Spleen (tissue), 11 donors: Measurements from ENCODE around the gene PTAFR. TPM values are rescaled to one million over a fixed set of nuclear protein-coding genes. Genes with fewer than 3 reads are reported as not detected.

Source experiments
- DNase-seq: peaks from one replicate; pipeline ENCODE4 v3.0.0-alpha.2; 2020
- H3K27ac ChIP-seq, 8 donors: fragments of 200-600 bp; sonication (generic) in 7 of 8; 1 replicate in 4 of 8; 2 replicates in 4 of 8; pipeline versions ENCODE4 v1.5.0 to v1.8.0; 2016 to 2021; ENCODE audit warnings: inconsistent platforms in 4 of 8, mild to moderate bottlenecking in 4 of 8, moderate library complexity in 1 of 8
- H3K27me3 ChIP-seq, 7 donors: fragments of 200-600 bp; sonication (generic) in 6 of 7; replicated peaks in 1 of 7; 1 replicate in 4 of 7; 2 replicates in 3 of 7; pipeline versions ENCODE4 v1.5.0 to v1.8.0; 2016 to 2021; ENCODE audit warnings: inconsistent platforms in 3 of 7, mild to moderate bottlenecking in 1 of 7
- H3K36me3 ChIP-seq, 6 donors: fragments of 200-600 bp; sonication (generic) in 5 of 6; 1 replicate in 4 of 6; 2 replicates in 2 of 6; pipeline versions ENCODE4 v1.5.0 to v1.8.0; 2016 to 2021; ENCODE audit warnings: inconsistent platforms in 2 of 6
- H3K4me1 ChIP-seq, 6 donors: fragments of 200-600 bp; sonication (generic) in 5 of 6; 1 replicate in 3 of 6; 2 replicates in 3 of 6; pipeline versions ENCODE4 v1.5.0 to v1.8.0; 2016 to 2021; ENCODE audit warnings: inconsistent platforms in 3 of 6
- H3K4me3 ChIP-seq, 8 donors: fragments of 200-600 bp; sonication (generic) in 7 of 8; 1 replicate in 4 of 8; 2 replicates in 4 of 8; pipeline versions ENCODE4 v1.5.0 to v1.8.0; 2016 to 2021; ENCODE audit warnings: inconsistent platforms in 4 of 8, mild to moderate bottlenecking in 4 of 8, moderate library complexity in 2 of 8
- H3K9me3 ChIP-seq, 8 donors: fragments of 200-600 bp; sonication (generic) in 7 of 8; 1 replicate in 4 of 8; 2 replicates in 4 of 8; pipeline versions ENCODE4 v1.5.0 to v1.8.0; 2016 to 2021; ENCODE audit warnings: inconsistent platforms in 4 of 8
- POLR2A ChIP-seq, 3 donors: fragments of 450-650 bp; IDR thresholded peaks; one replicate each; pipeline ENCODE4 v1.5.1; 2017; ENCODE audit warnings: antibody characterized with exemption in 3 of 3, mild to moderate bottlenecking in 1 of 3
- POLR2AphosphoS5 ChIP-seq, 3 donors: sonication (generic); formaldehyde crosslinking; IDR thresholded peaks; one replicate each; pipeline ENCODE4 v1.5.1; 2017; ENCODE audit warnings: antibody characterized with exemption in 3 of 3
- WGBS, 5 donors: extraction: QIAGEN DNeasy Blood & Tissue Kit in 3 of 5; methylation state at CpG; one replicate each; pipeline versions ENCODE4 v1.1.5 to v1.1.7; 2013 to 2018; 5-methylcytosine and 5-hydroxymethylcytosine counted together
- intact Hi-C: fragments of 100-400 bp; cut with DNase I; formaldehyde crosslinking; loops from one replicate; pipeline ENCODE4 v1.15.0; 2023; ENCODE audit warnings: low total_unique reads
- polyA plus RNA-seq, 3 donors: library from polyadenylated mRNA; stranded (reverse); fragments of 200-250 nt; gene quantifications; one replicate each; pipeline ENCODE4 v1.2.1, GENCODE V29; 2013
- total RNA-seq, 7 donors: library from RNA; depleted of rRNA in 3 of 7; stranded (reverse); fragments of >200 nt in 3 of 7; fragmentation: NEBNext Ultra II Directional in 4 of 7; extraction: Animal tissue kit (Norgen Biotek cat#: 25700) in 4 of 7; gene quantifications; one replicate each; pipeline versions ENCODE4 v1.1.0 to v1.2.1, GENCODE V29; 2016 to 2021
- TF ChIP-seq, protein P1 (sequence below), 11 experiments: fragments of 200-600 bp in 7 of 11; fragments of 450-650 bp in 4 of 11; sonication (generic) in 4 of 11; IDR thresholded peaks in 8 of 11; conservative IDR thresholded peaks in 3 of 11; 1 replicate in 7 of 11; 2 replicates in 4 of 11; pipeline versions ENCODE4 v1.4.0 to v1.8.0; 2016 to 2021; ENCODE audit warnings: antibody characterized with exemption in 11 of 11, inconsistent platforms in 4 of 11, mild to moderate bottlenecking in 1 of 11
- donor health status: healthy with polysubstance abuse.
- donor health status: DM: no; HTN: no; CAD: no; lungs with moderate emphysema.
- donor health status: DM: no; HTN: no; CAD: no.
- donor health status: Bipolar disorder and iron deficiency.
- donor health status: healthy.
- donor health status: DM: no; HTN: no; CAD: no.
- donor health status: DM: yes; HTN: yes; CAD: no.

Gene PTAFR
- total and polyA plus RNA-seq, 10 donors, result 5.0 to 32.2 (median 24.0) TPM

- Histone ChIP-seq H3K9me3 (no peaks in the 10 kb centered on the region), H3K27me3 (no peaks in the 10 kb centered on the region), H3K36me3 (peaks cover 0 to 48% (median 9%) of the 10 kb centered on the region in 6 donors), H3K4me1 (peaks cover 6 to 44% (median 29%) of the 10 kb centered on the region in 6 donors), H3K27ac (no peak overlapping the region), H3K4me3 (no peak overlapping the region)
- 94 to 97% (median 95%) methylated on average over 23 of the region's 23 CpGs for WGBS, 5 donors
- intact Hi-C loops, result no loop called here
- TF ChIP-seq POLR2A (IDR thresholded peaks at IDR 0.05) (no peak), POLR2AphosphoS5 (IDR thresholded peaks at IDR 0.05) (peak in 1 of 3 donors; percentile 56)
- TF ChIP-seq, protein P1, sequence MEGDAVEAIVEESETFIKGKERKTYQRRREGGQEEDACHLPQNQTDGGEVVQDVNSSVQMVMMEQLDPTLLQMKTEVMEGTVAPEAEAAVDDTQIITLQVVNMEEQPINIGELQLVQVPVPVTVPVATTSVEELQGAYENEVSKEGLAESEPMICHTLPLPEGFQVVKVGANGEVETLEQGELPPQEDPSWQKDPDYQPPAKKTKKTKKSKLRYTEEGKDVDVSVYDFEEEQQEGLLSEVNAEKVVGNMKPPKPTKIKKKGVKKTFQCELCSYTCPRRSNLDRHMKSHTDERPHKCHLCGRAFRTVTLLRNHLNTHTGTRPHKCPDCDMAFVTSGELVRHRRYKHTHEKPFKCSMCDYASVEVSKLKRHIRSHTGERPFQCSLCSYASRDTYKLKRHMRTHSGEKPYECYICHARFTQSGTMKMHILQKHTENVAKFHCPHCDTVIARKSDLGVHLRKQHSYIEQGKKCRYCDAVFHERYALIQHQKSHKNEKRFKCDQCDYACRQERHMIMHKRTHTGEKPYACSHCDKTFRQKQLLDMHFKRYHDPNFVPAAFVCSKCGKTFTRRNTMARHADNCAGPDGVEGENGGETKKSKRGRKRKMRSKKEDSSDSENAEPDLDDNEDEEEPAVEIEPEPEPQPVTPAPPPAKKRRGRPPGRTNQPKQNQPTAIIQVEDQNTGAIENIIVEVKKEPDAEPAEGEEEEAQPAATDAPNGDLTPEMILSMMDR (IDR thresholded peaks at IDR 0.05 in 8 of 11, conservative IDR thresholded peaks at IDR 0.05 in 3 of 11), result no peak
- peak; percentile 58 for DNase-seq
Measured at GRCh38 chr1:28150125-28150780, 26.2 kb downstream of the PTAFR start.

DNA sequence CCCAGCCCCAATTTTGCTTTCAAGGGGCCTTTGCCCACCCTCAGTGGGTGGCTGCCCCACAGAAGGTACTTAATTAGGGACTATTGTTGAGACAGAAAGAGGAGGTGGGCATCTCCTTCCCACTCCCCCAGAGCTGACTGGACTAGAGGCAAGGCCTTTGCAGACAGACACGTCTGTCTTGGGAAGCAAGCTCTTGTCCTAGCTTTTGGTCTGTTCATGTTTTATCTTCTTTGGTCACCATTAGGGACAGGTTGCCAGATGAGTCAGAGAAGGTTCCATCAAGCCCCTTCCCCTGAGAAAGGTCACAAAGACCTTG lies 27.7 kb downstream of the PTAFR start:
- intact Hi-C loops, result no loop called here
- Histone ChIP-seq H3K4me1 (peaks cover 4 to 44% (median 16%) of the 10 kb centered on the region in 6 donors), H3K27me3 (no peaks in the 10 kb centered on the region), H3K9me3 (no peaks in the 10 kb centered on the region), H3K4me3 (no peak overlapping the region), H3K36me3 (peaks cover 0 to 46% (median 9%) of the 10 kb centered on the region in 6 donors), H3K27ac (peak overlapping the region in 2 of 8 donors; percentile 52 to 72)
- TF ChIP-seq, protein P1 (IDR thresholded peaks at IDR 0.05 in 8 of 11, conservative IDR thresholded peaks at IDR 0.05 in 3 of 11), result no peak
- no peak for TF ChIP-seq POLR2AphosphoS5 (IDR thresholded peaks at IDR 0.05)
- TF ChIP-seq POLR2A (IDR thresholded peaks at IDR 0.05), result no peak
- DNase-seq, result peak; percentile 14
- 83 to 96% (median 90%) methylated on average over 1 of the region's 1 CpG for WGBS, 5 donors

DNA sequence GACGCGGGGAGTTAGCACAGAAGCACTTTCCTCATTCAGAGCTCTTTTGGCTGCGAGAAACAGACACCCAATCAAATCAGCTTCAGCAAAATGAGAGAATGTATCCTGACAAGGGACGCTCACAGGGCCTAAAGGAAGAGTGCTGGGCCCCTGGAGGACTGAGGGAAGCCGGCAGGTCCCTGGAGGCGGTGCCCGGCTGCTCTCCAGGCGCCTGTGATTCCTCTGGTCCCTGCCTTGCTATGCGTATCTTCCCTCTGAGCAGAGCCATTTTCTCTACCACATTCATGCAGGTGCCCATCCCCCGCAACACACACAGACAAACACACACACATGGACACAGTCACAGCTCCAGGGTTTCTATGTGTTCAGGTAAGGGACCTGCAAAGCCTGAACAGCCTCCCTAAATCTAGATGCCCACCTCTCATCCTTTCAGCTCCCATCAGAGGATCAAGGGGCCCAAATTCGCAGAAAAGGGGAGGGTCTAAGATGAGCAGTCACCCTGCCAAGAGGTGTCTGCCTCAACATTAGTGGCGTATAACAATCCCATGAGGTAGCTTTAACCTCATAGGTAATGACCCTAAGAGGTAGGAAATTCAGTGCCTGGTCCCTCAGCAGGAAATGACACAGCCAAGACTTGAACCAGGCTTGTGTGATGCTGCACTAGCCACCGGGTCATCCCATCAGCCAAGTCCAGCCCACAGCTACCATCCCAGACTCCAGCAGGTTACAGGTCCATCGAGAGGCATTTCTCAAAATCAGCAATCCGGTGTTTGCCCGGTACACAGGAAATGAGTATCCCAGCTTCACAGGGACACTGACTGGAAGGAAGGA lies 29.0 kb downstream of the PTAFR start:
- Histone ChIP-seq H3K9me3 (no peaks in the 10 kb centered on the region), H3K27ac (peak overlapping the region in 4 of 8 donors; percentile 1 to 72 (median 30)), H3K27me3 (no peaks in the 10 kb centered on the region), H3K4me3 (peak overlapping the region in 1 of 8 donors; percentile 28), H3K36me3 (peaks cover 0 to 46% (median 9%) of the 10 kb centered on the region in 6 donors), H3K4me1 (peaks cover 0 to 37% (median 13%) of the 10 kb centered on the region in 6 donors)
- 66 to 75% (median 69%) methylated on average over 16 of the region's 16 CpGs for WGBS, 5 donors
- DNase-seq, result peak; percentile 49
- intact Hi-C loops, result no loop called here
- no peak for TF ChIP-seq POLR2AphosphoS5 (IDR thresholded peaks at IDR 0.05)
- no peak for TF ChIP-seq POLR2A (IDR thresholded peaks at IDR 0.05)
- TF ChIP-seq, protein P1 (IDR thresholded peaks at IDR 0.05 in 8 of 11, conservative IDR thresholded peaks at IDR 0.05 in 3 of 11), result no peak

GRCh38 chr1:28145728-28146127 lies 30.8 kb downstream of the PTAFR start:
- H3K27me3 ChIP-seq, result no peaks in the 10 kb centered on the region
- DNase-seq, result no peak
- intact Hi-C loops, result no loop called here
- H3K36me3 ChIP-seq, result peaks cover 0 to 37% (median 9%) of the 10 kb centered on the region in 6 donors
- no peak overlapping the region for H3K4me3 ChIP-seq
- no peak for TF ChIP-seq POLR2AphosphoS5 (IDR thresholded peaks at IDR 0.05)
- TF ChIP-seq, protein P1 (IDR thresholded peaks at IDR 0.05 in 8 of 11, conservative IDR thresholded peaks at IDR 0.05 in 3 of 11), result no peak
- no peak for TF ChIP-seq POLR2A (IDR thresholded peaks at IDR 0.05)
- peaks cover 0 to 37% (median 13%) of the 10 kb centered on the region in 6 donors for H3K4me1 ChIP-seq
- H3K9me3 ChIP-seq, result no peaks in the 10 kb centered on the region
- no peak overlapping the region for H3K27ac ChIP-seq
- WGBS, 5 donors, result 94 to 98% (median 94%) methylated on average over 5 of the region's 5 CpGs
